Gastroesophageal sphincter (tissue), 3 donors: ENCODE measurements around the gene TBL3.

Experiments used
- EP300 ChIP-seq: sonication (generic); formaldehyde crosslinking; IDR thresholded peaks from one replicate; pipeline ENCODE4 v1.6.1; 2017; ENCODE audit warnings: antibody characterized with exemption, mild to moderate bottlenecking
- POLR2AphosphoS5 ChIP-seq: sonication (generic); formaldehyde crosslinking; IDR thresholded peaks from one replicate; pipeline ENCODE4 v1.6.1; 2017; ENCODE audit warnings: antibody characterized with exemption
- TF ChIP-seq, protein P1 (sequence below), 4 experiments: fragments of 200-600 bp in 2 of 4; fragments of 450-650 bp in 2 of 4; sonication (generic) in 1 of 4; IDR thresholded peaks; one replicate each; pipeline ENCODE4 v1.5.1; 2017 to 2019; ENCODE audit warnings: antibody characterized with exemption in 4 of 4, mild to moderate bottlenecking in 2 of 4, moderate library complexity in 2 of 4

DNA sequence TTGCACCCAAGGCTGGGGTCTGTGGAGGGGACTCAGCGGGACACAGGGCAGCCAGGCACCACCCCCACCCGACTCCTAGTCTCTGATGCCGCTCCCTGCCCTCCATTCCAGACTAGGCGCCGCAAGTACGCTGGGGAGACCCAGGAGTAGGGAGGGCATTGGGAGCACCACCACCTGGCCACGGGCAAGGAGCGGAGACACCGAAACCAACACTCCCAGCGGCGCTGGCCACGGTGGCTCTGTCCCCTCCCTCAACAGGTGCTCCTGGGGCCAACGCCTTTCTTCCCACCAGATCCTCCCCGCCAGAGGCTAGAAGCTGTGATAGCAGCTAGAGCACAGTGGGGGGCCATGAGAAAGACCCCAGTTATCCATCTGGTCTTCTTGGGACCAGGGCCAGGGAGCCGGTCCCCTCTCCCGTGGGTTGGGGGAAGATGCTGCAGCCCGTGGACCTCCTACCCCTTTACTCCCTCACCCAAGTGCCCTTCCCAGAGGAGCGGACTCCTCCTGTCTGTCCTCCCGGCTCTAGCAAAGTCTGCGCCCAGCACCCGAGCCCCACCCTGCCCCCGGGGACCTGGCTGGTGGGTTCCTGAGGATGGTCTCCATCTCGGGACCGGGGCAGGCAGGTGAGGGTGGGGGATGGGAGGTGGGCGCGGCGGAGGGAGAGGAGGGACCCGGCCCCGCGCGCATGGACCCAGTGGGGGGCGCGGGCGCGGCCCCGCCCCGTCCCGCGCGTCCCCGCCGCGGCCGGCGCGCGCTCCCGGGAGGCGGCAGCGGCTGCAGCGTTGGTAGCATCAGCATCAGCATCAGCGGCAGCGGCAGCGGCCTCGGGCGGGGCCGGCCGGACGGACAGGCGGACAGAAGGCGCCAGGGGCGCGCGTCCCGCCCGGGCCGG lies 17.6 kb downstream of the TBL3 start, which contains the start of gene SYNGR3:
- TF ChIP-seq, protein P1, sequence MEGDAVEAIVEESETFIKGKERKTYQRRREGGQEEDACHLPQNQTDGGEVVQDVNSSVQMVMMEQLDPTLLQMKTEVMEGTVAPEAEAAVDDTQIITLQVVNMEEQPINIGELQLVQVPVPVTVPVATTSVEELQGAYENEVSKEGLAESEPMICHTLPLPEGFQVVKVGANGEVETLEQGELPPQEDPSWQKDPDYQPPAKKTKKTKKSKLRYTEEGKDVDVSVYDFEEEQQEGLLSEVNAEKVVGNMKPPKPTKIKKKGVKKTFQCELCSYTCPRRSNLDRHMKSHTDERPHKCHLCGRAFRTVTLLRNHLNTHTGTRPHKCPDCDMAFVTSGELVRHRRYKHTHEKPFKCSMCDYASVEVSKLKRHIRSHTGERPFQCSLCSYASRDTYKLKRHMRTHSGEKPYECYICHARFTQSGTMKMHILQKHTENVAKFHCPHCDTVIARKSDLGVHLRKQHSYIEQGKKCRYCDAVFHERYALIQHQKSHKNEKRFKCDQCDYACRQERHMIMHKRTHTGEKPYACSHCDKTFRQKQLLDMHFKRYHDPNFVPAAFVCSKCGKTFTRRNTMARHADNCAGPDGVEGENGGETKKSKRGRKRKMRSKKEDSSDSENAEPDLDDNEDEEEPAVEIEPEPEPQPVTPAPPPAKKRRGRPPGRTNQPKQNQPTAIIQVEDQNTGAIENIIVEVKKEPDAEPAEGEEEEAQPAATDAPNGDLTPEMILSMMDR (IDR thresholded peaks at IDR 0.05): no peak
- TF ChIP-seq EP300 (no peak), POLR2AphosphoS5 (no peak)
